OCI-LY3 (cell line): ENCODE measurements around the gene NQO1.

Experiments
- H2AFZ ChIP-seq: fragments of 200-600, 300-600 bp; shearing (Covaris generic); 2 replicates; pipeline ENCODE4 v1.6.0; 2014; ENCODE audit warnings: antibody characterized with exemption, low read depth, low read length
- H3K27ac ChIP-seq: fragments of 200-600, 300-600 bp; sonication (generic); 2 replicates; pipeline ENCODE4 v1.5.1; 2014; ENCODE audit warnings: mild to moderate bottlenecking, low read length, moderate library complexity, mixed read lengths
- H3K27me3 ChIP-seq: fragments of 200-600, 300-600 bp; sonication (generic); 2 replicates; pipeline ENCODE4 v1.6.1; 2014; ENCODE audit warnings: low read depth, low read length, mixed read lengths
- H3K36me3 ChIP-seq: fragments of 200-600, 300-600 bp; sonication (generic); replicated peaks from 2 replicates; pipeline ENCODE3; 2014; ENCODE audit warnings: low read depth, low read length, mixed read lengths
- H3K4me1 ChIP-seq: fragments of 300-600, 200-600 bp; sonication (generic); 2 replicates; pipeline ENCODE4 v1.6.1; 2014; ENCODE audit warnings: low read length, mixed read lengths
- H3K4me2 ChIP-seq: fragments of 200-600, 300-600 bp; sonication (generic); 2 replicates; pipeline ENCODE4 v1.6.1; 2014; ENCODE audit warnings: low read length, mixed read lengths
- H3K4me3 ChIP-seq: fragments of 300-600, 200-600 bp; sonication (generic); 2 replicates; pipeline ENCODE4 v1.5.1; 2014; ENCODE audit warnings: antibody characterized with exemption, mild to moderate bottlenecking, low read length, moderate library complexity
- H3K79me2 ChIP-seq: fragments of 300-600, 200-600 bp; shearing (Covaris generic); 2 replicates; pipeline ENCODE4 v1.6.1; 2014; ENCODE audit warnings: mild to moderate bottlenecking, low read length, mixed read lengths
- H3K9ac ChIP-seq: fragments of 300-600, 200-600 bp; shearing (Covaris generic); 2 replicates; pipeline ENCODE4 v1.6.0; 2014; ENCODE audit warnings: mild to moderate bottlenecking, low read length, moderate library complexity
- H3K9me3 ChIP-seq: fragments of 200-600, 300-600 bp; shearing (Covaris generic); 2 replicates; pipeline ENCODE4 v1.6.1; 2014; ENCODE audit warnings: low read length, mixed read lengths; ENCODE audit not compliant: insufficient read depth
- H4K20me1 ChIP-seq: fragments of 200-600, 300-600 bp; sonication (generic); 2 replicates; pipeline ENCODE4 v1.6.1; 2016; ENCODE audit warnings: low read length, mixed read lengths; ENCODE audit not compliant: insufficient read depth
- EZH2phosphoT487 ChIP-seq: fragments of 200-600 bp; shearing (Covaris generic); IDR thresholded peaks from 2 replicates; pipeline ENCODE4 v1.6.1; 2018; ENCODE audit warnings: antibody characterized with exemption, mixed run types, low read depth
- TF ChIP-seq, protein P1 (sequence below): fragments of 200-600, 300-600 bp; sonication (generic); IDR thresholded peaks from 2 replicates; pipeline ENCODE4 v1.5.1; 2014; ENCODE audit warnings: antibody characterized with exemption, low read length, low read depth

NQO1 gene

DNA sequence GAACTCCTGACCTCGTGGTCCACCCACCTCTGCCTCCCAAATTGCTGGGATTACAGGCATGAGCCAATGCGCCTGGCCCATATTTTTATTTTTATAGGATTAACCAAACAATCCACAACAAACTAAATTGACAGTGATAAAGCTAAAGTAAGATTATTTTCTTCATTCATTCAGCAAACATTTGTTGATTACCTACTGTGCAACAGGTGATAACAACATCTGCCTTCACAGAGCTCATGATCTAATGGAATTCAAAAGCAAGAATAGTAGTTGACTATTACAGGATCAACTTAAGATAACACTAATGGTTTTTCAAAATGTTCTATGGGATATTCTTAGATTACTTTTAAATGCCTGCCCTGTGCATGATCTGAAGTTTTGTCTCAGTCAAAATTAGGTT lies 37.8 kb downstream of the NQO1 start:
- Histone ChIP-seq H3K4me2 (no peak overlapping the region), H3K4me1 (no peaks in the 10 kb centered on the region), H3K9me3 (no peaks in the 10 kb centered on the region), H3K36me3 (peaks cover 30% of the 10 kb centered on the region), H3K27me3 (no peaks in the 10 kb centered on the region), H3K27ac (no peak overlapping the region), H3K79me2 (no peaks in the 10 kb centered on the region; the same call in 1 of the 2 replicates), H4K20me1 (0 out of 2 replicates have a peak, but pooled peaks cover 4% of the 10 kb centered on the region), H3K9ac (no peak overlapping the region), H3K4me3 (no peak overlapping the region), H2AFZ (no peak overlapping the region)
- no peak for TF ChIP-seq EZH2phosphoT487
- TF ChIP-seq, protein P1, sequence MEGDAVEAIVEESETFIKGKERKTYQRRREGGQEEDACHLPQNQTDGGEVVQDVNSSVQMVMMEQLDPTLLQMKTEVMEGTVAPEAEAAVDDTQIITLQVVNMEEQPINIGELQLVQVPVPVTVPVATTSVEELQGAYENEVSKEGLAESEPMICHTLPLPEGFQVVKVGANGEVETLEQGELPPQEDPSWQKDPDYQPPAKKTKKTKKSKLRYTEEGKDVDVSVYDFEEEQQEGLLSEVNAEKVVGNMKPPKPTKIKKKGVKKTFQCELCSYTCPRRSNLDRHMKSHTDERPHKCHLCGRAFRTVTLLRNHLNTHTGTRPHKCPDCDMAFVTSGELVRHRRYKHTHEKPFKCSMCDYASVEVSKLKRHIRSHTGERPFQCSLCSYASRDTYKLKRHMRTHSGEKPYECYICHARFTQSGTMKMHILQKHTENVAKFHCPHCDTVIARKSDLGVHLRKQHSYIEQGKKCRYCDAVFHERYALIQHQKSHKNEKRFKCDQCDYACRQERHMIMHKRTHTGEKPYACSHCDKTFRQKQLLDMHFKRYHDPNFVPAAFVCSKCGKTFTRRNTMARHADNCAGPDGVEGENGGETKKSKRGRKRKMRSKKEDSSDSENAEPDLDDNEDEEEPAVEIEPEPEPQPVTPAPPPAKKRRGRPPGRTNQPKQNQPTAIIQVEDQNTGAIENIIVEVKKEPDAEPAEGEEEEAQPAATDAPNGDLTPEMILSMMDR: no peak

DNA sequence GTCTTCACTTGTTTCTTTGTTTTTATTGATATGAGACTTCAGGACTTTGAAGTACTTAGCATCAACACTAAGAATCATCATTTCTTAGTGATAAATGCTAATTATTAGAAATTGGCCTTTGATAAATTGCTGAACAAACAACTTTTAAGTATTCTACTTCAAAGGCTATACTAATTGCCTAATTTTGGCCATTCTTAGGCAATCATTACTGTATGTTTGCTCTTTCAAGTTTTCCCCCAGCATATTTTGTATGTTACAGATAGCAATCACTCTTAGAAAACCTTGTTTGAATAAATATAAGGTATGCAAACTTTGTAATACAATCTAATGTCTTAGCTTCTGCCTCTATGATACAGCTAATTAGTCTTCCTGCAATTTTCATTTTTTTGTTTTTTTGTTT lies 46.0 kb downstream of the NQO1 start:
- TF ChIP-seq, protein P1: no peak
- no peak for TF ChIP-seq EZH2phosphoT487
- Histone ChIP-seq H3K9ac (no peak overlapping the region), H2AFZ (no peak overlapping the region), H3K9me3 (no peaks in the 10 kb centered on the region), H3K4me3 (no peak overlapping the region), H3K4me2 (no peak overlapping the region), H3K27me3 (no peaks in the 10 kb centered on the region), H3K79me2 (peaks cover 9% of the 10 kb centered on the region; the same call in 1 of the 2 replicates), H3K27ac (no peak overlapping the region), H3K36me3 (peaks cover 36% of the 10 kb centered on the region), H3K4me1 (peaks cover 2% of the 10 kb centered on the region), H4K20me1 (0 out of 2 replicates have a peak, but pooled peaks cover 1% of the 10 kb centered on the region)

DNA sequence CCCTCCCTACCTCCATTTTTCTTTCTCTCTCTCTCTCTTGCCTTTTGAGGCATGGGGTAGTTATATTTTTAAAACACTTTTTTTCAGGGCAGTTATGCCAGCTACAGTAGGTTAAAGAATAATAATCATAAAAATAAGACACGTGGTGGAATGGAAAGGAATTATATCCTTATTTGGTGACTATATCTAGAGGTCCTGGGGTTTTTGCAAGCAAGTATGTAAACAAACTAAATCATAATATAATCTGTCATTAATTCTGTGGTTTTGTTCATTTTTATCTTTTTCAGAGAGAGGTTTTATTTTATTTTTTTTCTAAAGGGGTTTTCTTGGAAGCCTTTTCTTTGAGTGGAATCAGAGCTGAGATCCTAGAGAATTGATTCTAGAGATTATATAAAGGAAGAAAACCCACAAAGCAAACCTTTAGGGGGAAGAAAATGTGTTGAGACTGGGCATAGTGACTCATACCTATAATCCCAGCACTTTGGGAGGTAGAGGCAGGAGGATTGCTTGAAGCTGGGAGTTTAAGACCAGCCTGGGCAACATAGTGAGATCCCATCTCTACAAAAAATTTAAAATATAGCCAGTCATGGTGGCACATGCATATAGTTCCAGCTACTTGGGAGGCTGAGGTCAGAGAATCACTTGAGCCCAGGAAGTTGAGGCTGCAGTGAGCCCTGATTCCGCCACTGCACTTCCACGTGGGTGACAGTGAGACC lies 53.2 kb downstream of the NQO1 start:
- no peak for TF ChIP-seq EZH2phosphoT487
- TF ChIP-seq, protein P1: no peak
- no peaks in the 10 kb centered on the region for H3K9me3 ChIP-seq
- no peak overlapping the region for H3K9ac ChIP-seq
- peaks cover 9% of the 10 kb centered on the region; the same call in 1 of the 2 replicates for H3K79me2 ChIP-seq
- peaks cover 33% of the 10 kb centered on the region for H3K4me1 ChIP-seq
- no peak overlapping the region for H3K4me2 ChIP-seq
- H2AFZ ChIP-seq: no peak overlapping the region
- no peaks in the 10 kb centered on the region for H3K27me3 ChIP-seq
- no peak overlapping the region for H3K27ac ChIP-seq
- H3K4me3 ChIP-seq: no peak overlapping the region
- H4K20me1 ChIP-seq: 0 out of 2 replicates have a peak, but pooled peaks cover 5% of the 10 kb centered on the region
- peaks cover 34% of the 10 kb centered on the region for H3K36me3 ChIP-seq

DNA sequence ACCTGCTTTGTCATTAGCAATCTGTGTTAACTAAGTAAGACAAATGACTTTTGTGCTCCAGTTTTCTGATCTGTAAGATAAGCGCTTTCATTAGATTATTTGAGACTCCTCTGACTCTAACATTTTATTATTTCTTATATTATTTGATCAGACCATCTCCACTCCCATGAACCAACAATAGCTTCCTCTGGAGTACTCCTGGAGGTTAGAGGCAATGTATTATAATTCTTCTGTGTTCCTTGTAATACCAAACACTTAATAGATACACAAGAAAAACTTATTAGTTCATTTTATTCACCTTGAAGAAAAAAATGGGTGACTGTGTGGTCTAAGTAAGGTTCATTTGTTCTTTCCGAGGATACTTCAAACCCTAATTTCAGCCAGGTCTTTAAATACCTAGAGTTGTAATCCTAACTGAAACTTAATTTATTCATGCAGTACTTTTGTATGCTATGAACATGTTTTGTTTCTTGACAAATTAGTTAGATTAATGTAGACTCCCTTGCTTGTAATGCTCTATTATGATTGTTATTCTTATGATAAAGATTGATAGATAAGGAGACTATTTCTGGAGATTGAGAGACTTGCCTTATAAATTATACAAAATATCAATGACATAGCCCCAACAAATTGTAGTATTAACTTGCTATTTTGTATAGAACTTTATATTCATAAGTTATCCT lies 53.9 kb downstream of the NQO1 start:
- H2AFZ ChIP-seq: no peak overlapping the region
- peaks cover 9% of the 10 kb centered on the region; the same call in 1 of the 2 replicates for H3K79me2 ChIP-seq
- peaks cover 33% of the 10 kb centered on the region for H3K36me3 ChIP-seq
- 0 out of 2 replicates have a peak, but pooled peaks cover 5% of the 10 kb centered on the region for H4K20me1 ChIP-seq
- no peak overlapping the region for H3K4me3 ChIP-seq
- no peak overlapping the region for H3K9ac ChIP-seq
- no peak overlapping the region for H3K4me2 ChIP-seq
- H3K27ac ChIP-seq: no peak overlapping the region
- H3K27me3 ChIP-seq: no peaks in the 10 kb centered on the region
- H3K4me1 ChIP-seq: peaks cover 33% of the 10 kb centered on the region
- TF ChIP-seq EZH2phosphoT487: no peak
- TF ChIP-seq, protein P1: no peak
- no peaks in the 10 kb centered on the region for H3K9me3 ChIP-seq
